Natural killer cell (primary cell): Measurements from ENCODE around the gene CSNK1G2. TPM values are rescaled to one million over a fixed set of nuclear protein-coding genes. Genes with fewer than 3 reads are reported as not detected.
A peak's percentile ranks its signal among the peaks of the same experiment; 100 is the strongest.

Experiments
- ATAC-seq, 3 donors: fragments of 150-1000 bp in 2 of 3; fragments of 200-7000 bp in 1 of 3; cut with Tn5 transposase; 1 replicate in 1 of 3; 2 replicates in 2 of 3; pipeline ENCODE4 v1.10.0; 2021; ENCODE audit warnings: mild to moderate bottlenecking in 2 of 3, moderate library complexity in 2 of 3
- DNase-seq, 2 donors: peaks; one replicate each; pipeline versions ENCODE4 v3.0.0 to v3.0.0-alpha.2; 2013 to 2021; ENCODE audit warnings: mixed read lengths in 1 of 2
- H3K27ac ChIP-seq: one replicate; pipeline ENCODE4 v1.5.1; 2013; ENCODE audit warnings: mild to moderate bottlenecking, low read length
- H3K27me3 ChIP-seq: one replicate; pipeline ENCODE4 v1.6.1; 2013; ENCODE audit warnings: low read length; ENCODE audit not compliant: control insufficient read depth, insufficient read depth
- H3K36me3 ChIP-seq: one replicate; pipeline ENCODE4 v1.6.1; 2013; ENCODE audit warnings: low read length; ENCODE audit not compliant: control insufficient read depth, insufficient read depth
- H3K4me1 ChIP-seq: one replicate; pipeline ENCODE4 v1.6.1; 2013; ENCODE audit warnings: low read length; ENCODE audit not compliant: control insufficient read depth, insufficient read depth
- H3K4me3 ChIP-seq: one replicate; pipeline ENCODE4 v1.5.1; 2013; ENCODE audit warnings: low read length
- H3K9me3 ChIP-seq: one replicate; pipeline ENCODE4 v1.6.1; 2013; ENCODE audit warnings: low read length; ENCODE audit not compliant: control insufficient read depth, insufficient read depth
- H3K27ac Mint-ChIP-seq, 2 donors: one replicate each; pipeline ENCODE4 v1.8.0; 2022; ENCODE audit warnings: mild to moderate bottlenecking in 2 of 2, mixed read lengths in 2 of 2, moderate library complexity in 1 of 2
- H3K27me3 Mint-ChIP-seq, 2 donors: one replicate each; pipeline ENCODE4 v1.8.0; 2022; ENCODE audit warnings: low read depth in 2 of 2, mixed read lengths in 2 of 2
- H3K36me3 Mint-ChIP-seq: one replicate; pipeline ENCODE4 v1.8.0; 2022; ENCODE audit warnings: mixed read lengths
- H3K4me1 Mint-ChIP-seq, 2 donors: one replicate each; pipeline ENCODE4 v1.8.0; 2022; ENCODE audit warnings: mixed read lengths in 2 of 2
- H3K4me3 Mint-ChIP-seq: one replicate; pipeline ENCODE4 v1.8.0; 2022; ENCODE audit warnings: mild to moderate bottlenecking, moderate library complexity, mixed read lengths
- H3K9me3 Mint-ChIP-seq, 2 donors: one replicate each; pipeline ENCODE4 v1.8.0; 2022; ENCODE audit warnings: mixed read lengths in 2 of 2
- CTCF ChIP-seq: fragments of 200-600 bp; IDR thresholded peaks from one replicate; pipeline ENCODE4 v1.8.0; 2022; ENCODE audit warnings: antibody characterized with exemption
- WGBS: methylation state at CpG from one replicate; pipeline ENCODE4 v1.1.7; 2013; ENCODE audit warnings: missing lambda C conversion rate; ENCODE audit not compliant: insufficient coverage; 5-methylcytosine and 5-hydroxymethylcytosine counted together
- intact Hi-C: fragments of 100-400 bp; cut with micrococcal nuclease; formaldehyde crosslinking; loops from one replicate; pipeline ENCODE4 v1.14.2; 2022
- total RNA-seq, 4 donors: library from RNA; stranded (reverse); fragments of 120-200 nt in 1 of 4; gene quantifications; one replicate each; pipeline versions ENCODE4 v1.2.3 to v1.2.4, GENCODE V29; 2013 to 2022

The CSNK1G2 gene
- total RNA-seq, 3 donors from 2014 or later (not counting 1 experiment from before 2014, with no cell fraction given), result 138 to 143 (median 139) TPM

GRCh38 chr19:1961000-1961883, 20.3 kb downstream of the CSNK1G2 start:
- peaks cover 16 to 42% of the 10 kb centered on the region in 2 donors for H3K4me1 Mint-ChIP-seq
- Histone ChIP-seq H3K9me3 (no peaks in the 10 kb centered on the region), H3K36me3 (no peaks in the 10 kb centered on the region), H3K4me1 (peaks cover 24% of the 10 kb centered on the region), H3K4me3 (no peak overlapping the region), H3K27ac (no peak overlapping the region), H3K27me3 (no peaks in the 10 kb centered on the region)
- no peaks in the 10 kb centered on the region for H3K9me3 Mint-ChIP-seq
- peak overlapping the region; percentile 56 to 63 for H3K27ac Mint-ChIP-seq
- DNase-seq (no peak), ATAC-seq (peak in 2 of 3 donors; percentile 12 to 22)
- H3K27me3 Mint-ChIP-seq, result no peaks in the 10 kb centered on the region
- no peak overlapping the region for H3K4me3 Mint-ChIP-seq
- 87% methylated on average over 42 of the region's 42 CpGs for WGBS
- no peaks in the 10 kb centered on the region for H3K36me3 Mint-ChIP-seq
- TF ChIP-seq CTCF, result no peak
- intact Hi-C loops, result no loop called here

- Histone ChIP-seq H3K36me3 (no peaks in the 10 kb centered on the region), H3K9me3 (no peaks in the 10 kb centered on the region), H3K27ac (no peak overlapping the region), H3K4me1 (peaks cover 36% of the 10 kb centered on the region), H3K27me3 (no peaks in the 10 kb centered on the region), H3K4me3 (no peak overlapping the region)
- Mint-ChIP-seq H3K4me1 (peaks cover 26 to 39% of the 10 kb centered on the region in 2 donors), H3K27me3 (no peaks in the 10 kb centered on the region), H3K9me3 (no peaks in the 10 kb centered on the region), H3K4me3 (no peak overlapping the region), H3K27ac (peak overlapping the region in 1 of 2 donors; percentile 63), H3K36me3 (no peaks in the 10 kb centered on the region)
- intact Hi-C loops, result no loop called here
- no peak for TF ChIP-seq CTCF
- ATAC-seq, result no peak
- 98% methylated on average over 23 of the region's 23 CpGs for WGBS
- no peak for DNase-seq
Observed at GRCh38 chr19:1962674-1963073, 21.7 kb downstream of the CSNK1G2 start.

GRCh38 chr19:1967087-1967608, 26.2 kb downstream of the CSNK1G2 start:
- Histone ChIP-seq H3K27ac (peak overlapping the region; percentile 68), H3K36me3 (peaks cover 21% of the 10 kb centered on the region), H3K27me3 (no peaks in the 10 kb centered on the region), H3K4me3 (no peak overlapping the region), H3K9me3 (no peaks in the 10 kb centered on the region), H3K4me1 (peaks cover 29% of the 10 kb centered on the region)
- no peaks in the 10 kb centered on the region for H3K27me3 Mint-ChIP-seq
- no peak for TF ChIP-seq CTCF
- H3K4me3 Mint-ChIP-seq, result peak overlapping the region; percentile 77
- intact Hi-C loops, result loop anchor here (5.0 kb wide), 1 partner anchor 40 kb away; no protein-coding TSS in a partner anchor
- no peaks in the 10 kb centered on the region for H3K36me3 Mint-ChIP-seq
- 15% methylated on average over 26 of the region's 26 CpGs for WGBS
- peak; percentile 49 to 65 for DNase-seq
- peaks cover 14 to 26% of the 10 kb centered on the region in 2 donors for H3K4me1 Mint-ChIP-seq
- H3K9me3 Mint-ChIP-seq, result no peaks in the 10 kb centered on the region
- H3K27ac Mint-ChIP-seq, result peak overlapping the region; percentile 73 to 81
- peak; percentile 79 to 86 (median 80) for ATAC-seq
